ENCODE results near the gene WDR20.
"Not testable (repeated sequence)": the region's sequence is repeated elsewhere in the genome, so short reads cannot be mapped to it uniquely, and the experiment has no call there.

Gene WDR20

GRCh38 chr14:102172721-102173120 lies 33.0 kb downstream of the WDR20 start:
- DNase-seq, result not testable (repeated sequence)

GRCh38 chr14:102177161-102177560 lies 37.5 kb downstream of the WDR20 start:
- no peak for DNase-seq

GRCh38 chr14:102178806-102179205 lies 39.1 kb downstream of the WDR20 start:
- DNase-seq, result no peak

- DNase-seq, result no peak
Observed at GRCh38 chr14:102180248-102180998, 40.7 kb downstream of the WDR20 start.

GRCh38 chr14:102181187-102181586 lies 41.5 kb downstream of the WDR20 start:
- no peak for DNase-seq

GRCh38 chr14:102182190-102182589 lies 42.5 kb downstream of the WDR20 start:
- DNase-seq, result peak; percentile 61

- DNase-seq, result no peak
Observed at GRCh38 chr14:102182936-102183619, 43.4 kb downstream of the WDR20 start.

GRCh38 chr14:102183886-102184285 lies 44.2 kb downstream of the WDR20 start:
- no peak for DNase-seq

GRCh38 chr14:102184316-102185035 lies 44.8 kb downstream of the WDR20 start:
- DNase-seq, result peak; percentile 73

- no peak for DNase-seq
Observed at GRCh38 chr14:102185360-102185759, 45.7 kb downstream of the WDR20 start.

GRCh38 chr14:102187044-102187443 lies 47.3 kb downstream of the WDR20 start:
- no peak for DNase-seq

GRCh38 chr14:102187568-102188001 lies 47.9 kb downstream of the WDR20 start:
- DNase-seq, result no peak

- no peak for DNase-seq
Observed at GRCh38 chr14:102188187-102188586, 48.5 kb downstream of the WDR20 start.

GRCh38 chr14:102189874-102190273 lies 50.2 kb downstream of the WDR20 start:
- DNase-seq, result no peak

GRCh38 chr14:102192840-102193502 lies 53.3 kb downstream of the WDR20 start:
- no peak for DNase-seq

- no peak for DNase-seq
Observed at GRCh38 chr14:102194856-102195255, 55.2 kb downstream of the WDR20 start.

GRCh38 chr14:102195446-102195845 lies 55.7 kb downstream of the WDR20 start:
- no peak for DNase-seq

- DNase-seq, result no peak
Observed at GRCh38 chr14:102196039-102196901, 56.6 kb downstream of the WDR20 start.

- no peak for DNase-seq
Observed at GRCh38 chr14:102196902-102197230, 57.2 kb downstream of the WDR20 start.

- no peak for DNase-seq
Observed at GRCh38 chr14:102197317-102197853, 57.7 kb downstream of the WDR20 start.

- DNase-seq, result peak; percentile 35
Observed at GRCh38 chr14:102200690-102201352, 61.1 kb downstream of the WDR20 start.
